HCT116 (cell line): ENCODE results near the gene DCUN1D2. TPM values are rescaled to one million over a fixed set of nuclear protein-coding genes. Genes with fewer than 3 reads are reported as not detected.

Experiments
- ATAC-seq: fragments of 200-7000 bp; cut with Tn5 transposase; 2 replicates; pipeline ENCODE4 v1.9.1; 2020; ENCODE audit warnings: mild to moderate bottlenecking, moderate library complexity
- BruUV-seq: library from RNA; stranded (reverse); fragments of 400-500 nt; replicated peaks from 2 replicates; lab custom pipeline; 2021; lab: Mats Ljungman, UMichigan
- CTCF ChIA-PET: fragments of 300-600 bp; sonication (Branson Sonifier 250); formaldehyde crosslinking; loops from one replicate; lab custom pipeline; 2021; ENCODE audit warnings: antibody characterized with exemption; lab: Charles Lee
- POLR2A ChIA-PET: fragments of 300-600, 350-600 bp; sonication (Branson Sonifier 250); formaldehyde crosslinking; loops from one replicate; lab custom pipeline; 2021; ENCODE audit warnings: antibody characterized with exemption; lab: Charles Lee
- RAD21 ChIA-PET, 2 experiments: fragments of 300-600 bp; sonication (Branson Sonifier 250); formaldehyde crosslinking; loops; one replicate each; lab custom pipeline; 2023; ENCODE audit warnings: low total read pairs in 2 of 2; ENCODE audit not compliant: uncharacterized antibody in 2 of 2, unreplicated experiment in 2 of 2, low non-redundant PET in 1 of 2; lab: Charles Lee
- DNase-seq: peaks from one replicate; pipeline ENCODE4 v3.0.0-alpha.2; 2010; ENCODE audit warnings: low read depth, low spot score
- H2AFZ ChIP-seq: fragments of 200-600 bp; shearing (Covaris generic), sonication (generic); 2 replicates; pipeline ENCODE4 v1.6.1; 2017; ENCODE audit warnings: low read depth, mixed run types, mixed read lengths, antibody characterized with exemption, low read length; ENCODE audit not compliant: poor library complexity, severe bottlenecking
- H3K27ac ChIP-seq: 2 replicates; pipeline ENCODE4 v1.5.1; 2012; ENCODE audit warnings: low read depth, low read length
- H3K27me3 ChIP-seq: fragments of 200-600 bp; sonication (generic); 2 replicates; pipeline ENCODE4 v1.6.1; 2016; ENCODE audit warnings: mixed run types, low read length, mixed read lengths; ENCODE audit not compliant: insufficient read depth
- H3K36me3 ChIP-seq, 2 experiments: fragments of 200-500 bp in 1 of 2; fragments of 200-600 bp in 1 of 2; sonication (Bioruptor generic) in 1 of 2; sonication (generic) in 1 of 2; 2 replicates each; pipeline versions ENCODE4 v1.5.1 to v1.6.1; 2014 to 2016; ENCODE audit warnings: low read length in 2 of 2, inconsistent platforms in 1 of 2, mixed read lengths in 1 of 2, mixed run types in 1 of 2; ENCODE audit not compliant: insufficient read depth in 2 of 2, control insufficient read depth in 1 of 2
- H3K4me1 ChIP-seq, 2 experiments: fragments of 200-600 bp in 1 of 2; sonication (generic) in 1 of 2; 2 replicates each; pipeline versions ENCODE4 v1.5.1 to v1.6.1; 2012 to 2017; ENCODE audit warnings: low read length in 2 of 2, inconsistent platforms in 1 of 2, mild to moderate bottlenecking in 1 of 2, mixed read lengths in 1 of 2, mixed run types in 1 of 2, moderate library complexity in 1 of 2; ENCODE audit not compliant: insufficient read depth in 2 of 2, control insufficient read depth in 1 of 2
- H3K4me2 ChIP-seq: fragments of 200-600 bp; sonication (generic); 2 replicates; pipeline ENCODE4 v1.6.1; 2017; ENCODE audit warnings: mixed run types, low read length, mixed read lengths
- H3K4me3 ChIP-seq, 2 experiments: fragments of 200-600 bp in 1 of 2; sonication (generic) in 1 of 2; replicated peaks in 1 of 2; 2 replicates each; pipeline ENCODE4 v1.5.1; 2011 to 2016; ENCODE audit warnings: low read length in 2 of 2, control low read depth in 1 of 2, low read depth in 1 of 2, mild to moderate bottlenecking in 1 of 2, mixed read lengths in 1 of 2, mixed run types in 1 of 2
- H3K79me2 ChIP-seq: fragments of 200-600 bp; sonication (generic); 2 replicates; pipeline ENCODE4 v1.6.1; 2017; ENCODE audit warnings: mild to moderate bottlenecking, mixed run types, low read length, moderate library complexity, mixed read lengths; ENCODE audit not compliant: insufficient read depth
- H3K9ac ChIP-seq: fragments of 200-600 bp; sonication (generic); 2 replicates; pipeline ENCODE4 v1.6.1; 2016; ENCODE audit warnings: low read length, mixed read lengths
- H3K9me2 ChIP-seq: fragments of 200-600 bp; sonication (generic), shearing (Covaris generic); 2 replicates; pipeline ENCODE4 v1.6.1; 2017; ENCODE audit warnings: mixed run types, mild to moderate bottlenecking, moderate library complexity; ENCODE audit not compliant: insufficient read depth
- H3K9me3 ChIP-seq, 2 experiments: fragments of 200-500 bp in 1 of 2; fragments of 200-600 bp in 1 of 2; sonication (Bioruptor generic) in 1 of 2; sonication (generic) in 1 of 2; 2 replicates each; pipeline ENCODE4 v1.6.1; 2014 to 2017; ENCODE audit warnings: low read length in 2 of 2, mixed read lengths in 2 of 2, inconsistent platforms in 1 of 2, low read depth in 1 of 2, mild to moderate bottlenecking in 1 of 2, mixed run types in 1 of 2, moderate library complexity in 1 of 2; ENCODE audit not compliant: control insufficient read depth in 1 of 2, insufficient read depth in 1 of 2
- H4K20me1 ChIP-seq: fragments of 200-600 bp; sonication (generic), shearing (Covaris generic); 2 replicates; pipeline ENCODE4 v1.6.1; 2017; ENCODE audit warnings: mixed run types, mild to moderate bottlenecking, moderate library complexity; ENCODE audit not compliant: insufficient read depth
- CBX3 ChIP-seq: IDR thresholded peaks from 2 replicates; pipeline ENCODE4 v1.6.1; 2012; ENCODE audit warnings: low read depth
- CEBPB ChIP-seq: IDR thresholded peaks from 2 replicates; pipeline ENCODE4 v1.6.1; 2012; ENCODE audit warnings: low read depth
- EGR1 ChIP-seq: IDR thresholded peaks from 2 replicates; pipeline ENCODE4 v1.6.1; 2012; ENCODE audit warnings: low read depth
- ELF1 ChIP-seq: IDR thresholded peaks from 2 replicates; pipeline ENCODE4 v1.6.1; 2012; ENCODE audit warnings: low read depth, borderline replicate concordance
- EZH2phosphoT487 ChIP-seq: fragments of 200-600 bp; IDR thresholded peaks from 2 replicates; pipeline ENCODE4 v1.6.1; 2018; ENCODE audit warnings: antibody characterized with exemption, borderline replicate concordance
- FOSL1 ChIP-seq: IDR thresholded peaks from 2 replicates; pipeline ENCODE4 v1.6.1; 2012; ENCODE audit warnings: low read depth
- JUND ChIP-seq: IDR thresholded peaks from 2 replicates; pipeline ENCODE4 v1.6.1; 2012
- POLR2A ChIP-seq: IDR thresholded peaks from 2 replicates; pipeline ENCODE4 v1.7.0; 2011; ENCODE audit warnings: borderline replicate concordance; ENCODE audit not compliant: insufficient read depth, insufficient read length; ENCODE audit errors: extremely low read depth
- RAD21 ChIP-seq: IDR thresholded peaks from 2 replicates; pipeline ENCODE4 v1.6.1; 2012; ENCODE audit warnings: low read depth, mild to moderate bottlenecking
- SP1 ChIP-seq: IDR thresholded peaks from 2 replicates; pipeline ENCODE4 v1.6.1; 2012; ENCODE audit warnings: low read depth
- SRF ChIP-seq: IDR thresholded peaks from 2 replicates; pipeline ENCODE4 v1.6.1; 2012; ENCODE audit warnings: low read depth
- TCF7L2 ChIP-seq: IDR thresholded peaks from 2 replicates; pipeline ENCODE4 v1.7.0; 2011; ENCODE audit warnings: borderline replicate concordance, inconsistent platforms; ENCODE audit not compliant: insufficient read depth, insufficient read length; ENCODE audit errors: extremely low read depth
- YY1 ChIP-seq: IDR thresholded peaks from 2 replicates; pipeline ENCODE4 v1.6.1; 2011; ENCODE audit warnings: low read length, low read depth, moderate library complexity, mild to moderate bottlenecking; ENCODE audit not compliant: insufficient replicate concordance; ENCODE audit errors: extremely low read depth
- ZNF274 ChIP-seq: fragments of 200-500 bp; sonication (Bioruptor generic); IDR thresholded peaks from 2 replicates; pipeline ENCODE4 v1.6.1; 2014; ENCODE audit warnings: mild to moderate bottlenecking, low read depth, low read length, inconsistent platforms
- intact Hi-C: fragments of 100-400 bp; cut with micrococcal nuclease; formaldehyde crosslinking; loops from 2 replicates; pipeline ENCODE4 v1.10.0; 2022
- total RNA-seq: library from RNA; stranded (reverse); gene quantifications from one replicate; pipeline ENCODE4 v1.2.1, GENCODE V29; 2021; ENCODE audit not compliant: unreplicated experiment
- TF ChIP-seq, protein P1 (sequence below): IDR thresholded peaks from 2 replicates; pipeline ENCODE4 v1.6.1; 2012
- TF ChIP-seq, protein P2 (sequence below), 3 experiments: fragments of 200-600 bp in 1 of 3; sonication (generic) in 1 of 3; IDR thresholded peaks in 2 of 3; conservative IDR thresholded peaks in 1 of 3; 2 replicates each; pipeline ENCODE4 v1.5.1; 2012 to 2017; ENCODE audit warnings: low read depth in 2 of 3, low read length in 2 of 3, antibody characterized with exemption in 1 of 3, borderline replicate concordance in 1 of 3, control low read depth in 1 of 3, mild to moderate bottlenecking in 1 of 3, mixed read lengths in 1 of 3, mixed run types in 1 of 3, moderate library complexity in 1 of 3; ENCODE audit not compliant: insufficient read depth in 1 of 3
- TF ChIP-seq, protein P3 (sequence below): IDR thresholded peaks from 2 replicates; pipeline ENCODE4 v1.6.1; 2012; ENCODE audit warnings: low read depth
- TF ChIP-seq, protein P4 (sequence below): IDR thresholded peaks from 2 replicates; pipeline ENCODE4 v1.6.1; 2012
- TF ChIP-seq, protein P5 (sequence below): IDR thresholded peaks from 2 replicates; pipeline ENCODE4 v1.6.1; 2011; ENCODE audit warnings: mild to moderate bottlenecking, low read length, moderate library complexity; ENCODE audit not compliant: insufficient replicate concordance; ENCODE audit errors: extremely low read depth

DCUN1D2 gene
- total RNA-seq, 1 experiment from 2014 or later = 25.4 TPM

DNA sequence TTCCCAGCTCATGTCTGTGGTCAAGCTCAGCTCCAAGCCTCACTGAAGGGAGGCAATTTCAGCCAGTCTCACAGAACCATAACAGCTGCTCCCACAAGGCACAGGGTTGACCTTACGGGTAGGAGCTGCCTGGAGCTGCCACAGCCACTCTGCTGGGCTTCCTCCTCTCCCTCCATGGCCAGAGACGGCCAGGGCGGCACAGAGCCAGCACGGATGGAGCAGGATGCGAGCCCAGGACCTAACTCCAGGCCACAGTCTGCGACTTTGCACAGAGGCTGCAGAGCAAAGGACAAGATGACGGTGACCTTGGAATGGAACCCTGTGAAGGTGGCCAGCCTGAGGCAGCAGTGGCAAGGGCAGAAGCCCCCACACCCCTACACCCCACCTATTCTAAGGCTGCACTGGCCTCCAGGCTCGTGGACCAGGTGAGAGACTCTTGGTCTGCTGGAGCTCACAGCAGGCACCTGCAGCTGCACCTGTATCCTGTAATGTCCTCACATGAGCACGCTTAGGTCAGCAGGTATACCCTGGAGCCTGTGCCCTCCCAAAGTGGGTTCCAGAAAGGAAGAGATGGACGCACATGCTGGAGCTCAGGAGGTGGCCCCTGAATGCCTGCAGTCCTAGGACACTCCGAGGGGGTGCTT, 66.9 kb downstream of the DCUN1D2 start:
- RAD21 ChIA-PET = no interaction called here
- ATAC-seq (no peak), DNase-seq (no peak)
- POLR2A ChIA-PET = no interaction called here
- Histone ChIP-seq H3K4me1 (no peaks in the 10 kb centered on the region), H3K27ac (no peak overlapping the region), H3K4me2 (no peak overlapping the region), H3K9me3 (no peaks in the 10 kb centered on the region), H3K9ac (no peak overlapping the region), H3K9me2 (no peaks in the 10 kb centered on the region), H3K36me3 (no peaks in the 10 kb centered on the region), H3K4me3 (no peak overlapping the region), H4K20me1 (no peaks in the 10 kb centered on the region), H3K27me3 (no peaks in the 10 kb centered on the region; the same call in 1 of the 2 replicates), H2AFZ (no peak overlapping the region), H3K79me2 (no peaks in the 10 kb centered on the region)
- intact Hi-C loops = no loop called here
- BruUV-seq = no TSS peak
- CTCF ChIA-PET = interaction anchor here (1.3 kb wide), 1 partner anchor 13 kb away, joined by 3 read pairs; no protein-coding TSS in a partner anchor
- TF ChIP-seq, protein P1, sequence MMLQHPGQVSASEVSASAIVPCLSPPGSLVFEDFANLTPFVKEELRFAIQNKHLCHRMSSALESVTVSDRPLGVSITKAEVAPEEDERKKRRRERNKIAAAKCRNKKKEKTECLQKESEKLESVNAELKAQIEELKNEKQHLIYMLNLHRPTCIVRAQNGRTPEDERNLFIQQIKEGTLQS = no peak
- TF ChIP-seq SRF (no peak), TCF7L2 (no peak), EGR1 (no peak), EZH2phosphoT487 (no peak), RAD21 (no peak), ELF1 (no peak), POLR2A (no peak), YY1 (no peak), ZNF274 (no peak), CBX3 (no peak), SP1 (no peak), CEBPB (no peak), JUND (no peak), FOSL1 (no peak)
- TF ChIP-seq, protein P2, sequence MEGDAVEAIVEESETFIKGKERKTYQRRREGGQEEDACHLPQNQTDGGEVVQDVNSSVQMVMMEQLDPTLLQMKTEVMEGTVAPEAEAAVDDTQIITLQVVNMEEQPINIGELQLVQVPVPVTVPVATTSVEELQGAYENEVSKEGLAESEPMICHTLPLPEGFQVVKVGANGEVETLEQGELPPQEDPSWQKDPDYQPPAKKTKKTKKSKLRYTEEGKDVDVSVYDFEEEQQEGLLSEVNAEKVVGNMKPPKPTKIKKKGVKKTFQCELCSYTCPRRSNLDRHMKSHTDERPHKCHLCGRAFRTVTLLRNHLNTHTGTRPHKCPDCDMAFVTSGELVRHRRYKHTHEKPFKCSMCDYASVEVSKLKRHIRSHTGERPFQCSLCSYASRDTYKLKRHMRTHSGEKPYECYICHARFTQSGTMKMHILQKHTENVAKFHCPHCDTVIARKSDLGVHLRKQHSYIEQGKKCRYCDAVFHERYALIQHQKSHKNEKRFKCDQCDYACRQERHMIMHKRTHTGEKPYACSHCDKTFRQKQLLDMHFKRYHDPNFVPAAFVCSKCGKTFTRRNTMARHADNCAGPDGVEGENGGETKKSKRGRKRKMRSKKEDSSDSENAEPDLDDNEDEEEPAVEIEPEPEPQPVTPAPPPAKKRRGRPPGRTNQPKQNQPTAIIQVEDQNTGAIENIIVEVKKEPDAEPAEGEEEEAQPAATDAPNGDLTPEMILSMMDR (IDR thresholded peaks at IDR 0.05 in 2 of 3, conservative IDR thresholded peaks at IDR 0.05 in 1 of 3; ENCODE audit: borderline replicate concordance in 1 of 3, insufficient read depth in 1 of 3, low read depth in 2 of 3, low read length in 2 of 3) = no peak
- TF ChIP-seq, protein P3, sequence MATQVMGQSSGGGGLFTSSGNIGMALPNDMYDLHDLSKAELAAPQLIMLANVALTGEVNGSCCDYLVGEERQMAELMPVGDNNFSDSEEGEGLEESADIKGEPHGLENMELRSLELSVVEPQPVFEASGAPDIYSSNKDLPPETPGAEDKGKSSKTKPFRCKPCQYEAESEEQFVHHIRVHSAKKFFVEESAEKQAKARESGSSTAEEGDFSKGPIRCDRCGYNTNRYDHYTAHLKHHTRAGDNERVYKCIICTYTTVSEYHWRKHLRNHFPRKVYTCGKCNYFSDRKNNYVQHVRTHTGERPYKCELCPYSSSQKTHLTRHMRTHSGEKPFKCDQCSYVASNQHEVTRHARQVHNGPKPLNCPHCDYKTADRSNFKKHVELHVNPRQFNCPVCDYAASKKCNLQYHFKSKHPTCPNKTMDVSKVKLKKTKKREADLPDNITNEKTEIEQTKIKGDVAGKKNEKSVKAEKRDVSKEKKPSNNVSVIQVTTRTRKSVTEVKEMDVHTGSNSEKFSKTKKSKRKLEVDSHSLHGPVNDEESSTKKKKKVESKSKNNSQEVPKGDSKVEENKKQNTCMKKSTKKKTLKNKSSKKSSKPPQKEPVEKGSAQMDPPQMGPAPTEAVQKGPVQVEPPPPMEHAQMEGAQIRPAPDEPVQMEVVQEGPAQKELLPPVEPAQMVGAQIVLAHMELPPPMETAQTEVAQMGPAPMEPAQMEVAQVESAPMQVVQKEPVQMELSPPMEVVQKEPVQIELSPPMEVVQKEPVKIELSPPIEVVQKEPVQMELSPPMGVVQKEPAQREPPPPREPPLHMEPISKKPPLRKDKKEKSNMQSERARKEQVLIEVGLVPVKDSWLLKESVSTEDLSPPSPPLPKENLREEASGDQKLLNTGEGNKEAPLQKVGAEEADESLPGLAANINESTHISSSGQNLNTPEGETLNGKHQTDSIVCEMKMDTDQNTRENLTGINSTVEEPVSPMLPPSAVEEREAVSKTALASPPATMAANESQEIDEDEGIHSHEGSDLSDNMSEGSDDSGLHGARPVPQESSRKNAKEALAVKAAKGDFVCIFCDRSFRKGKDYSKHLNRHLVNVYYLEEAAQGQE = no peak
- TF ChIP-seq, protein P4, sequence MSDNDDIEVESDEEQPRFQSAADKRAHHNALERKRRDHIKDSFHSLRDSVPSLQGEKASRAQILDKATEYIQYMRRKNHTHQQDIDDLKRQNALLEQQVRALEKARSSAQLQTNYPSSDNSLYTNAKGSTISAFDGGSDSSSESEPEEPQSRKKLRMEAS = no peak
- TF ChIP-seq, protein P5, sequence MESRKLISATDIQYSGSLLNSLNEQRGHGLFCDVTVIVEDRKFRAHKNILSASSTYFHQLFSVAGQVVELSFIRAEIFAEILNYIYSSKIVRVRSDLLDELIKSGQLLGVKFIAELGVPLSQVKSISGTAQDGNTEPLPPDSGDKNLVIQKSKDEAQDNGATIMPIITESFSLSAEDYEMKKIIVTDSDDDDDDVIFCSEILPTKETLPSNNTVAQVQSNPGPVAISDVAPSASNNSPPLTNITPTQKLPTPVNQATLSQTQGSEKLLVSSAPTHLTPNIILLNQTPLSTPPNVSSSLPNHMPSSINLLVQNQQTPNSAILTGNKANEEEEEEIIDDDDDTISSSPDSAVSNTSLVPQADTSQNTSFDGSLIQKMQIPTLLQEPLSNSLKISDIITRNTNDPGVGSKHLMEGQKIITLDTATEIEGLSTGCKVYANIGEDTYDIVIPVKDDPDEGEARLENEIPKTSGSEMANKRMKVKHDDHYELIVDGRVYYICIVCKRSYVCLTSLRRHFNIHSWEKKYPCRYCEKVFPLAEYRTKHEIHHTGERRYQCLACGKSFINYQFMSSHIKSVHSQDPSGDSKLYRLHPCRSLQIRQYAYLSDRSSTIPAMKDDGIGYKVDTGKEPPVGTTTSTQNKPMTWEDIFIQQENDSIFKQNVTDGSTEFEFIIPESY = no peak
- TF ChIP-seq, all 23 proteins: peak for 0
